A673 (cell line): ENCODE results near the gene SLC15A1.

Experiments
- CTCF ChIP-seq: fragments of 300-800, 200-600 bp; sonication (generic); conservative IDR thresholded peaks from 2 replicates; pipeline ENCODE4 v1.5.1; 2017; ENCODE audit warnings: low read depth, mild to moderate bottlenecking, antibody characterized with exemption, low read length, moderate library complexity, mixed read lengths
- EZH2 ChIP-seq: fragments of 200-600 bp; sonication (generic); IDR thresholded peaks from 2 replicates; pipeline ENCODE4 v1.6.1; 2017; ENCODE audit warnings: borderline replicate concordance, low read depth, mild to moderate bottlenecking, mixed read lengths, antibody characterized with exemption, low read length; ENCODE audit not compliant: poor library complexity, severe bottlenecking

GRCh38 chr13:98652276-98652675 is 100.2 kb downstream of the SLC15A1 start:
- TF ChIP-seq CTCF (no peak), EZH2 (no peak)
